Measurements from ENCODE around the gene TBL1X.

DNA sequence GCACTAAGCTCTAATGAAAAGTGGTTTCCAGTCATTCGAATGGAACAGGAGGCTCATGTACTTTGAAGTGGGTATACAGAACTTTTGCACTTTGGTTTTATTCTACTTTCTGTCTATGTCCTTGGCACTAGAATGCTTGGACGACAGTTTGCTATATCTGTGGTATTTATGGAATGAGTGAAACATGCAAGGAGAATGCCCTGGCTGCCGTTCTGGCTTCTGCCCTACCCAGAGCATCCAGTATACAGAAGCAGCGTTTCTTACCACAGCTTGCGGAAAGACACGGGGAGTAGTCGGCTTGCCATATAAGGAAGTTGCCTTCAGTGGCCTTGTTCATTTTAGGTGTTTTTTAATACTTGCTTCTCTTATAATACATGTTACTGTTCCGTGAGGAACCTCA lies 98.0 kb downstream of the TBL1X start:
- TF ChIP-seq CTCF (IDR thresholded peaks at IDR 0.05; ENCODE audit: extremely low read depth in 1 of 2, insufficient read depth in 1 of 2, low read depth in 1 of 2, low read length in 2 of 2) = no peak
- TF ChIP-seq, protein P1, sequence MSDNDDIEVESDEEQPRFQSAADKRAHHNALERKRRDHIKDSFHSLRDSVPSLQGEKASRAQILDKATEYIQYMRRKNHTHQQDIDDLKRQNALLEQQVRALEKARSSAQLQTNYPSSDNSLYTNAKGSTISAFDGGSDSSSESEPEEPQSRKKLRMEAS (IDR thresholded peaks at IDR 0.05; ENCODE audit: insufficient read depth, insufficient read length) = no peak
- TF ChIP-seq POLR2A (IDR thresholded peaks at IDR 0.05; ENCODE audit: low read depth, low read length) = no peak
- TF ChIP-seq FOS (IDR thresholded peaks at IDR 0.05; ENCODE audit: borderline replicate concordance, insufficient read depth, low read length) = no peak
- no peak for TF ChIP-seq EZH2 (IDR thresholded peaks at IDR 0.05; ENCODE audit: borderline replicate concordance, low read depth, low read length, severe bottlenecking)
- no peak for TF ChIP-seq JUN (IDR thresholded peaks at IDR 0.05; ENCODE audit: borderline replicate concordance, insufficient read depth, insufficient read length, low read depth)
- no peak for TF ChIP-seq POLR2AphosphoS5 (IDR thresholded peaks at IDR 0.05; ENCODE audit: insufficient read depth, low read depth, low read length)
- TF ChIP-seq GATA2 (IDR thresholded peaks at IDR 0.05; ENCODE audit: insufficient read depth, insufficient read length, low read depth, low read length) = no peak
- no peak for TF ChIP-seq MYC (IDR thresholded peaks at IDR 0.05; ENCODE audit: low read depth, low read length)

Measured in endothelial cell of umbilical vein (primary cell).